ENCODE measurements around the gene PRDX5. TPM values are rescaled to one million over a fixed set of nuclear protein-coding genes. Genes with fewer than 3 reads are reported as not detected.
"Not testable (repeated sequence)": the region's sequence is repeated elsewhere in the genome, so short reads cannot be mapped to it uniquely, and the experiment has no call there.

The PRDX5 gene
- total RNA-seq, 1 donor from 2014 or later: 562 TPM

- no peak for TF ChIP-seq CTCF (IDR thresholded peaks at IDR 0.05; ENCODE audit: insufficient read depth, low read length, poor library complexity, severe bottlenecking)
- H3K36me3 ChIP-seq (ENCODE audit: control insufficient read depth, insufficient read depth, low read length): peaks cover 4% of the 10 kb centered on the region
- no peaks in the 10 kb centered on the region for H3K27me3 ChIP-seq (ENCODE audit: control insufficient read depth, insufficient read depth, low read length)
- no peak overlapping the region for H3K4me3 ChIP-seq (ENCODE audit: low read depth, low read length)
- no peak for DNase-seq (ENCODE audit: low read depth)
Observed at GRCh38 chr11:64313491-64314145, 4.3 kb upstream of the PRDX5 start.

- no peak for DNase-seq (ENCODE audit: low read depth)
- H3K4me3 ChIP-seq (ENCODE audit: low read depth, low read length): no peak overlapping the region
- peak; percentile 17 for TF ChIP-seq CTCF (IDR thresholded peaks at IDR 0.05; ENCODE audit: insufficient read depth, low read length, poor library complexity, severe bottlenecking)
- H3K36me3 ChIP-seq (ENCODE audit: control insufficient read depth, insufficient read depth, low read length): peaks cover 4% of the 10 kb centered on the region
- no peaks in the 10 kb centered on the region for H3K27me3 ChIP-seq (ENCODE audit: control insufficient read depth, insufficient read depth, low read length)
Observed at GRCh38 chr11:64314146-64314804, 3.6 kb upstream of the PRDX5 start.

- peaks cover 4% of the 10 kb centered on the region for H3K36me3 ChIP-seq (ENCODE audit: control insufficient read depth, insufficient read depth, low read length)
- no peaks in the 10 kb centered on the region for H3K27me3 ChIP-seq (ENCODE audit: control insufficient read depth, insufficient read depth, low read length)
- no peak for TF ChIP-seq CTCF (IDR thresholded peaks at IDR 0.05; ENCODE audit: insufficient read depth, low read length, poor library complexity, severe bottlenecking)
- H3K4me3 ChIP-seq (ENCODE audit: low read depth, low read length): no peak overlapping the region
- DNase-seq (ENCODE audit: low read depth): no peak
Observed at GRCh38 chr11:64314805-64315561, 2.9 kb upstream of the PRDX5 start.

- not testable (repeated sequence) for H3K4me3 ChIP-seq (ENCODE audit: low read depth, low read length); H3K27me3 ChIP-seq (ENCODE audit: control insufficient read depth, insufficient read depth, low read length); DNase-seq (ENCODE audit: low read depth); H3K36me3 ChIP-seq (ENCODE audit: control insufficient read depth, insufficient read depth, low read length)
Observed at GRCh38 chr11:64315667-64316526, 2.0 kb upstream of the PRDX5 start.

GRCh38 chr11:64316672-64317324 is 1.1 kb upstream of the PRDX5 start:
- H3K27me3 ChIP-seq (ENCODE audit: control insufficient read depth, insufficient read depth, low read length): no peaks in the 10 kb centered on the region
- DNase-seq (ENCODE audit: low read depth): no peak
- peaks cover 4% of the 10 kb centered on the region for H3K36me3 ChIP-seq (ENCODE audit: control insufficient read depth, insufficient read depth, low read length)
- H3K4me3 ChIP-seq (ENCODE audit: low read depth, low read length): peak overlapping the region; percentile 71
- TF ChIP-seq CTCF (IDR thresholded peaks at IDR 0.05; ENCODE audit: insufficient read depth, low read length, poor library complexity, severe bottlenecking): peak; percentile 29
